Progenitor cell of endocrine pancreas (in vitro differentiated cells): ENCODE data around the gene SCAPER. TPM values are rescaled to one million over a fixed set of nuclear protein-coding genes. Genes with fewer than 3 reads are reported as not detected.

Source experiments
- DNase-seq: peaks from one replicate; pipeline ENCODE4 v3.0.0; 2021; ENCODE audit warnings: low spot score; ENCODE audit not compliant: unreplicated experiment
- H3K27ac Mint-ChIP-seq: 2 replicates; pipeline ENCODE4 v1.8.0; 2021; ENCODE audit warnings: mild to moderate bottlenecking, moderate library complexity, mixed read lengths
- H3K27me3 Mint-ChIP-seq: 2 replicates; pipeline ENCODE4 v1.8.0; 2021; ENCODE audit warnings: mixed read lengths
- H3K36me3 Mint-ChIP-seq: 2 replicates; pipeline ENCODE4 v1.8.0; 2022; ENCODE audit warnings: mixed read lengths; ENCODE audit not compliant: insufficient read depth
- H3K4me1 Mint-ChIP-seq: 2 replicates; pipeline ENCODE4 v1.8.0; 2021; ENCODE audit warnings: low read depth, mixed read lengths
- H3K4me3 Mint-ChIP-seq: 2 replicates; pipeline ENCODE4 v1.8.0; 2021; ENCODE audit warnings: low read depth, mild to moderate bottlenecking, moderate library complexity, mixed read lengths
- H3K9me3 Mint-ChIP-seq: 2 replicates; pipeline ENCODE4 v1.8.0; 2021; ENCODE audit warnings: low read depth, mixed read lengths
- total RNA-seq: library from RNA; stranded (reverse); gene quantifications from 2 replicates; pipeline ENCODE4 v1.2.1, GENCODE V29; 2021
- TF ChIP-seq, protein P1 (sequence below): fragments of 200-600 bp; sonication (generic); IDR thresholded peaks from one replicate; pipeline ENCODE4 v1.5.0; 2021; ENCODE audit warnings: antibody characterized with exemption, mild to moderate bottlenecking; ENCODE audit not compliant: unreplicated experiment

Gene SCAPER
- total RNA-seq, 1 donor from 2014 or later, result 43.1 TPM

DNA sequence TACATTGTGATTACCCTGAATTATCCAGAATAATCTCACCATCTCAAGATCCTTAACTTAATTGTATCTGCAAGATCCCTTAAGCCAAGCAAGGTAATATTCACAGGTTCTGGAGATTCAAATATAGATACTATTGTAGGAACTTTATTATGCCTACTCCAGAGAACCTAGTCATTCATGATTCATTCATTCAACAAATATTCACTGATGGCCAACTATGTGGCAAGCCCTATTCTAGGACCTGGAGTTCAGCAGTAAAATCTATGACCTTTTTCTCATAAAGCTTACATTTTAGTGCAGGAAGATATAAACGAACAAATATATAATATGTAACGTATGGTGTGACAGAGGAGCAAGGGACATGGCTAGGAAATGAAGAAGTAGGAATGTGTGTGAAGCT, 519.0 kb downstream of the SCAPER start:
- H3K27me3 Mint-ChIP-seq, result peaks cover 19% of the 10 kb centered on the region
- H3K27ac Mint-ChIP-seq, result no peak overlapping the region
- TF ChIP-seq, protein P1, sequence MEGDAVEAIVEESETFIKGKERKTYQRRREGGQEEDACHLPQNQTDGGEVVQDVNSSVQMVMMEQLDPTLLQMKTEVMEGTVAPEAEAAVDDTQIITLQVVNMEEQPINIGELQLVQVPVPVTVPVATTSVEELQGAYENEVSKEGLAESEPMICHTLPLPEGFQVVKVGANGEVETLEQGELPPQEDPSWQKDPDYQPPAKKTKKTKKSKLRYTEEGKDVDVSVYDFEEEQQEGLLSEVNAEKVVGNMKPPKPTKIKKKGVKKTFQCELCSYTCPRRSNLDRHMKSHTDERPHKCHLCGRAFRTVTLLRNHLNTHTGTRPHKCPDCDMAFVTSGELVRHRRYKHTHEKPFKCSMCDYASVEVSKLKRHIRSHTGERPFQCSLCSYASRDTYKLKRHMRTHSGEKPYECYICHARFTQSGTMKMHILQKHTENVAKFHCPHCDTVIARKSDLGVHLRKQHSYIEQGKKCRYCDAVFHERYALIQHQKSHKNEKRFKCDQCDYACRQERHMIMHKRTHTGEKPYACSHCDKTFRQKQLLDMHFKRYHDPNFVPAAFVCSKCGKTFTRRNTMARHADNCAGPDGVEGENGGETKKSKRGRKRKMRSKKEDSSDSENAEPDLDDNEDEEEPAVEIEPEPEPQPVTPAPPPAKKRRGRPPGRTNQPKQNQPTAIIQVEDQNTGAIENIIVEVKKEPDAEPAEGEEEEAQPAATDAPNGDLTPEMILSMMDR, result no peak
- H3K4me1 Mint-ChIP-seq, result peaks cover 3% of the 10 kb centered on the region
- no peak overlapping the region for H3K4me3 Mint-ChIP-seq
- no peak for DNase-seq
- peaks cover 7% of the 10 kb centered on the region for H3K36me3 Mint-ChIP-seq
- H3K9me3 Mint-ChIP-seq, result peaks cover 4% of the 10 kb centered on the region

DNA sequence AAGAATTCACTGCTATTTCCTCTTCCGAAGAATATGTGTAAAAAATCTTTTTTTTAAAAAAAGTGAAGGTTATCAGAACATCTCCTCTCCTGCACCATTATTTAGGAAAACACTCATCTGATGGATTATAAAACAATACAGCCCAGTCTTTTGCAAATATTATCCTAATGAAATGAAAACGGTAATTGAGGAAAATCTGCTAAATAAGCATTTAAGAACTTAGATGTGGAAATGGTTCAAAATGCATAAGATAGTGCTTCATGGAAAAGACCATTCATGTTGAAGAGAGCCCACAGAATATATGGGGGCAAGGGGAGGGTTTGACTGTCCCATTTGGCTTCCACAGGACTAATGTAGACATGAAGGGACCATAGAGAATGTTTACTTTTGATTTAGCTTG, 520.7 kb downstream of the SCAPER start:
- no peak overlapping the region for H3K27ac Mint-ChIP-seq
- TF ChIP-seq, protein P1, result no peak
- no peaks in the 10 kb centered on the region for H3K4me1 Mint-ChIP-seq
- H3K4me3 Mint-ChIP-seq, result no peak overlapping the region
- peaks cover 9% of the 10 kb centered on the region for H3K27me3 Mint-ChIP-seq
- peaks cover 4% of the 10 kb centered on the region for H3K9me3 Mint-ChIP-seq
- H3K36me3 Mint-ChIP-seq, result peaks cover 7% of the 10 kb centered on the region
- DNase-seq, result no peak

DNA sequence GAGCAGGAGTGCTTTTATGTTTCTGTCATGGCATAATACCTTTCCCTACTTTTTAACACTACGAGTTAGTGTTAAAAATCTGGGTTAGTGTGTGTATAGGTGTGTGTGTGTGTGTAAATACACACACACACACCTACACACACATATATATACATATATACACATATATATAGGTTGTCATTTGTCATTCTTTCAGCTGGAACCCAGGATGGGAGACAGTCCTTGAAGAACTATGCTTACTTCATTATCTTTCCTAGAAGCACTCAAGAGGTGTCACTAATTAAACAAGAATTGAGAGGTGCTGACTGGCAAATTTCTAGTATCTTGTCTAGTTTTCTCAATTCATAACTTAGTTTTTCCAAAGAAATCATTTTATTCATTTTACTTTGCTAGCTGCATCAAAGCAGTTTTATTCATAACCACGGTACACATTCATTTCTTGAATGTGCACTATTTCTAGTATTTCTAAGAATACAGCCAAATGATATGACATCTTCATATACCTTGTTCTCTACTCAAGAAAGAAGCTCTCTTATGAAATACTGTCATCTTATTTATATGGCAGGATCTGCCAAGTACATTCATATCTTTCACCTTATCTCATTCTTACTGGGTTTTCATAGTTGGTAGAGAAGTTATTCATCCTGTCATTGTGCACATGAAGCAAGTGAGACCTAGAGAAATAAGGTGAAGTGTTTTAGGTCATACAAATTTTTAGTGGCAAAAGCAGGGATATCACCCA, 522.0 kb downstream of the SCAPER start:
- peaks cover 9% of the 10 kb centered on the region for H3K27me3 Mint-ChIP-seq
- H3K4me1 Mint-ChIP-seq, result no peaks in the 10 kb centered on the region
- peaks cover 3% of the 10 kb centered on the region for H3K36me3 Mint-ChIP-seq
- H3K9me3 Mint-ChIP-seq, result peaks cover 4% of the 10 kb centered on the region
- TF ChIP-seq, protein P1, result no peak
- no peak for DNase-seq
- H3K27ac Mint-ChIP-seq, result no peak overlapping the region
- H3K4me3 Mint-ChIP-seq, result no peak overlapping the region

DNA sequence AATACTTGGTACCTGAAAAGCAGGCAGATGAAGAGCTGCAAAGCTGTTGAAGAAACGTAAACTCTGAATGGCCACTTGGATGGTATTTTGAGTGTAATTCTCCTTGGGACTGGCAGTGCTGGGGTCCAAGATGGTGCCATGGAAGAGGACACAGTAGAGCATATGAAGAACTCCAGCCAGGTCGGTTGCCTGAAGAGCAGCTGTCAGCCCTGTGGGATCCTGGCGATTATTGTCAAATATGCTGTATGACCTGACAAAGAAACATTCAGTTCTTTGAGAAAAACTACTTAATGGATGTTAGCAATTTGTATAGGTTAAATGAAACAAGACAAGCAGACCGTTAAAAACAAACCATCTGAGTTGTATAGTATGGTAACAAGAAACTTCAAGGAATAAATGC, 523.8 kb downstream of the SCAPER start:
- H3K4me3 Mint-ChIP-seq, result no peak overlapping the region
- TF ChIP-seq, protein P1, result no peak
- H3K27ac Mint-ChIP-seq, result no peak overlapping the region
- no peak for DNase-seq
- H3K9me3 Mint-ChIP-seq, result peaks cover 3% of the 10 kb centered on the region
- H3K27me3 Mint-ChIP-seq, result peaks cover 4% of the 10 kb centered on the region
- H3K36me3 Mint-ChIP-seq, result peaks cover 3% of the 10 kb centered on the region
- H3K4me1 Mint-ChIP-seq, result peaks cover 9% of the 10 kb centered on the region

DNA sequence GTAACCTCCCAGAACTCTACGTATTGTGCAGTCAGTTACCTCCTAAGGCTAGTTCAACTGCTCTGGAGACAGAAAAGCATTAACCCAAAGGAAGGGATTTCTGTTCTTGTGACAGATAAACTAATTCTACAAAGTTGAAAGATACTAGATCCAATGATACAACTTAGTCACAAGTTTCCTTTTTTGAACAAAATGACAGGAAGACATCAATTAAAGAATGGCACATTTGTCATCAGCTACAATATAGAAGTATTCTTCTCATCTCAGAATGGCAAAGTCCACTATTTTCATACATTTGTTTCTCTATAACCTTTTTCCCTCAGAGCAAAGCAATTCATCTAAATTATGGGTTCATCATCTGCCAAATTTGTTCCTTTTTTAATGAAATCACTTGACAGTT, 524.9 kb downstream of the SCAPER start:
- Mint-ChIP-seq H3K36me3 (peaks cover 3% of the 10 kb centered on the region), H3K4me3 (no peak overlapping the region), H3K9me3 (no peaks in the 10 kb centered on the region), H3K27ac (no peak overlapping the region), H3K4me1 (peaks cover 13% of the 10 kb centered on the region), H3K27me3 (no peaks in the 10 kb centered on the region)
- TF ChIP-seq, protein P1, result no peak
- DNase-seq, result no peak
